ENCODE data around the gene HFM1. TPM values are rescaled to one million over a fixed set of nuclear protein-coding genes. Genes with fewer than 3 reads are reported as not detected.

HFM1 gene
- total RNA-seq, 3 donors from 2014 or later = 0.48 to 4.6 (median 0.73) TPM

GRCh38 chr1:91221017-91221416 lies 183.6 kb downstream of the HFM1 start:
- peaks cover 0 to 6% of the 10 kb centered on the region in 2 donors for H3K9me3 ChIP-seq
- no peaks in the 10 kb centered on the region for H3K4me1 ChIP-seq
- no peak overlapping the region for H3K27ac ChIP-seq
- DNase-seq (ENCODE audit: low spot score in 2 of 2) = no peak
- TF ChIP-seq CTCF (IDR thresholded peaks at IDR 0.05) (no peak), POLR2A (IDR thresholded peaks at IDR 0.05) (no peak), POLR2AphosphoS5 (IDR thresholded peaks at IDR 0.05) (no peak)
- no peaks in the 10 kb centered on the region for H3K27me3 ChIP-seq
- intact Hi-C loops (cut with DNase I; ENCODE audit: low total_unique reads) = no loop called here
- H3K4me3 ChIP-seq = no peak overlapping the region
- H3K36me3 ChIP-seq = no peaks in the 10 kb centered on the region

GRCh38 chr1:91217911-91218310 lies 186.7 kb downstream of the HFM1 start:
- Histone ChIP-seq H3K4me3 (no peak overlapping the region), H3K36me3 (no peaks in the 10 kb centered on the region), H3K4me1 (no peaks in the 10 kb centered on the region), H3K27ac (no peak overlapping the region), H3K27me3 (no peaks in the 10 kb centered on the region), H3K9me3 (peaks cover 0 to 6% of the 10 kb centered on the region in 2 donors)
- intact Hi-C loops (cut with DNase I; ENCODE audit: low total_unique reads) = no loop called here
- TF ChIP-seq CTCF (IDR thresholded peaks at IDR 0.05) (no peak), POLR2A (IDR thresholded peaks at IDR 0.05) (no peak), POLR2AphosphoS5 (IDR thresholded peaks at IDR 0.05) (no peak)
- no peak for DNase-seq (ENCODE audit: low spot score in 2 of 2)

Other genes with a start within 250 kb of the HFM1 start
- 1 to 10 TPM in 2 of 3 donors, under 1 TPM in 1; 0.48 to 4.9 (median 4.1) TPM for gene CDC7, start 96.0 kb upstream of the HFM1 start, total RNA-seq

Data from breast epithelium (tissue), 4 donors.